Measurements from ENCODE around the gene MYO3B.

The MYO3B gene

DNA sequence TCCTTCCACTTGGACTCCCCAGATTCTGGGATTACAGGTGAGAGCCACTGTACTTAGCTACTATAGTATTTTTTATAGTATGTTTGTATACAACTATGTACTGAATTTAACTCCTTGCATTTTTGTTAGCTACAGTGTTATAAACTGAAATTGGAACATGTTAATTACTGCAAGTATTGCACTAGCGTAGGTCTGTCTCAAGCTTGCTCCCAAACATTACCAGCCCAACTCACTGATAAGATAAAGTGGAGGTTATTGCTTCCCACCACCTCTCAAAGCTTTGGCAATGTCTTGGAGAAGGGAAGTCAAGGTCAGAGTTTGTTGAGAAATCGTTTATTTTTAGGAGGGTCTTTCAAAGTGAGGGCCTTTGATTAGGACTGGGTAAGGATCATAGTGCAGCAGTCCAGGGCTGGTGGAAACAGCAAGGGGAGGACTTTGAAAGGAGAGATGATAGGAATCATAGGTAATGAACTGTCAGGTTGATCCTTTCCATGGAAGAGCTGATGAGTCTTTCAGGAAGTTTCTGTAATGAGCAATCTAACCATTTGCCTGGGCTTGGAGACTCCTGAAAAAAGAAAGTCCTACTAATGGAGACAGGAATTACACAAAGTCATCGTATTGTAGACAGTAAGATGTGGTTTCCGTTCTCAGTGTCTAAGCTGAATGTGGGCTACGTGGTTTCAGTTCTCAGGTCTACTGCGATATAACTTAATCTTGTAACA is 257.1 kb downstream of the MYO3B start:
- H3K4me3 ChIP-seq (ENCODE audit: low read length): no peak overlapping the region
- no peak for DNase-seq (ENCODE audit: low read depth)
- TF ChIP-seq, protein P1, sequence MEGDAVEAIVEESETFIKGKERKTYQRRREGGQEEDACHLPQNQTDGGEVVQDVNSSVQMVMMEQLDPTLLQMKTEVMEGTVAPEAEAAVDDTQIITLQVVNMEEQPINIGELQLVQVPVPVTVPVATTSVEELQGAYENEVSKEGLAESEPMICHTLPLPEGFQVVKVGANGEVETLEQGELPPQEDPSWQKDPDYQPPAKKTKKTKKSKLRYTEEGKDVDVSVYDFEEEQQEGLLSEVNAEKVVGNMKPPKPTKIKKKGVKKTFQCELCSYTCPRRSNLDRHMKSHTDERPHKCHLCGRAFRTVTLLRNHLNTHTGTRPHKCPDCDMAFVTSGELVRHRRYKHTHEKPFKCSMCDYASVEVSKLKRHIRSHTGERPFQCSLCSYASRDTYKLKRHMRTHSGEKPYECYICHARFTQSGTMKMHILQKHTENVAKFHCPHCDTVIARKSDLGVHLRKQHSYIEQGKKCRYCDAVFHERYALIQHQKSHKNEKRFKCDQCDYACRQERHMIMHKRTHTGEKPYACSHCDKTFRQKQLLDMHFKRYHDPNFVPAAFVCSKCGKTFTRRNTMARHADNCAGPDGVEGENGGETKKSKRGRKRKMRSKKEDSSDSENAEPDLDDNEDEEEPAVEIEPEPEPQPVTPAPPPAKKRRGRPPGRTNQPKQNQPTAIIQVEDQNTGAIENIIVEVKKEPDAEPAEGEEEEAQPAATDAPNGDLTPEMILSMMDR (IDR thresholded peaks at IDR 0.05; ENCODE audit: insufficient read depth, low read depth, low read length, missing control alignments): no peak

DNA sequence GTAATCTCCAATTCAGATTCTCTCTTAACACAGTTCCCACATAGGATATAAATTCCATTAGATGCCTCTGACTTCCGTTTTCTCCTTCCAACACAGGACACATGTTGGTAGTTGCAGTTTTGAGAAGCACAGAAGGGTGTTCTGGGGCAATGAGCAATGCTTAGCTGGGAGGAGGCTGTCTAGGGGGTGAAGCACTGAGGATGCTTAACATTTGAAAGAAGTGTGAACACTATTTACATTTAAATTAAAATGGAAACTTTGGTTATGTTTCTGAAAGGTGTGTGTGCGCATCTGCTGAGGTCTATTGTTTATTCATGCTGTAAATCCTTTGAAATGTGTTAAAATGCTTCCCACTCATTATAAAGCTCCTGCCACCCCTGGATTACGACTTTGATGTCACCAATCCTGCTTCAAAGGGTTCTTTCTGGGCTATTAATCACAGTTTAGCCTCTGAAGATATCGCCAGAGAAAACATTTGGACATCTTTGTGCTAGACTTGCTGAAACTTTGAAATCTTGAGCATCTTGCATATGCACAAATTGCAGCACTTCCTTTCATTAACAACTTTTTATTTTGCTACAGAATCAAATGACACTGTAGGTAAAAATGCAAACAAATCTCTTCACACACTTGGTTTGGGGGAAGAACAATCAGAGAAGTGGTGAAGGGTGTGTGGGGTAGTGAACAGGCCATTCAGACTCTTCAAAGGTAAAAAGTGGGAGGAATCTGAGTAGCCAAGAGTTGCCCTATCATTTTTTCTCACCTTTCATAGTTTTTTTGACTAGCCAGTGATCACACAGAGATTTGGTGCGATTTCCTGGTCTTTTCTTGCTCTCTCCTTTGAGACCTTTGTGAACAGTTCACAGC is 258.4 kb downstream of the MYO3B start:
- TF ChIP-seq, protein P1 (IDR thresholded peaks at IDR 0.05; ENCODE audit: insufficient read depth, low read depth, low read length, missing control alignments): no peak
- H3K4me3 ChIP-seq (ENCODE audit: low read length): no peak overlapping the region
- DNase-seq (ENCODE audit: low read depth): no peak

DNA sequence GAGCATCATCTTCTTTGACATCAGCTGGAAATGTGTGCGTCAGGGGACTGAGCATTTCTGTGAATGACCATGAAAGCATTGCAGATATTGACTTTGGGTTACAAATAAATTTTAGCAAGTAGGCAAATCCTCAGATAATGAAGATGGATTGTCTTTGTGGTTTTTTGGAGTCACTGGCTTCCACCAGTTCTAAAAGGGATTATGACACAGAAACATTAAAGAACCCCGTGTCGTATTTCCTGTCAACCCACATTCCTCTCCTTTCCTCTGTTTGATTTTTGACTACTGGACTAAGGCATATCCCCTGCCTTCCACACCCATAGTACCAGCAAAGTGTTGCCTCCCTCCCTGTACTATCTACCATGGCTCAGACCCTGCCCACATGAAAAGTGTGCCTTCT is 268.1 kb downstream of the MYO3B start:
- no peak overlapping the region for H3K4me3 ChIP-seq (ENCODE audit: low read length)
- TF ChIP-seq, protein P1 (IDR thresholded peaks at IDR 0.05; ENCODE audit: insufficient read depth, low read depth, low read length, missing control alignments): no peak
- peak; percentile 40 for DNase-seq (ENCODE audit: low read depth)

DNA sequence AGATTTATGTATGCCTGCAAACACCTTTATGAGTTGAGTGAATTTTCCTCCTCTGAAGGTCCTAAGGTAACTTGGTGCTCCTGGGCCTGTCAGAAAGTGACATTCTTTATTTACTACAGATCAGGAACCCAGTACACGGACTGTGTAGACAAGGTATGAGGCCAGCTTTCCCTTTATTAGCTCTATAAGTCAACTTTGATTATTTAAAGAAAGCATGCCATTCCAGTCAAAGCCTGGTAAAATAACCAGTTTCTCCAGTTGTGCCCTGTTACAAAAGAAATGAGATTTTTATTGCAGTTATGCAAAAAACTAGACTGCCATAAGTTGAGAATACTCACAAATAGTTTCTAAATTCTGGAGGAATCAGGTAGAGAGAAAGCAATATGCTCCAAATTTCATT is 271.1 kb downstream of the MYO3B start:
- DNase-seq (ENCODE audit: low read depth): no peak
- TF ChIP-seq, protein P1 (IDR thresholded peaks at IDR 0.05; ENCODE audit: insufficient read depth, low read depth, low read length, missing control alignments): no peak
- no peak overlapping the region for H3K4me3 ChIP-seq (ENCODE audit: low read length)

DNA sequence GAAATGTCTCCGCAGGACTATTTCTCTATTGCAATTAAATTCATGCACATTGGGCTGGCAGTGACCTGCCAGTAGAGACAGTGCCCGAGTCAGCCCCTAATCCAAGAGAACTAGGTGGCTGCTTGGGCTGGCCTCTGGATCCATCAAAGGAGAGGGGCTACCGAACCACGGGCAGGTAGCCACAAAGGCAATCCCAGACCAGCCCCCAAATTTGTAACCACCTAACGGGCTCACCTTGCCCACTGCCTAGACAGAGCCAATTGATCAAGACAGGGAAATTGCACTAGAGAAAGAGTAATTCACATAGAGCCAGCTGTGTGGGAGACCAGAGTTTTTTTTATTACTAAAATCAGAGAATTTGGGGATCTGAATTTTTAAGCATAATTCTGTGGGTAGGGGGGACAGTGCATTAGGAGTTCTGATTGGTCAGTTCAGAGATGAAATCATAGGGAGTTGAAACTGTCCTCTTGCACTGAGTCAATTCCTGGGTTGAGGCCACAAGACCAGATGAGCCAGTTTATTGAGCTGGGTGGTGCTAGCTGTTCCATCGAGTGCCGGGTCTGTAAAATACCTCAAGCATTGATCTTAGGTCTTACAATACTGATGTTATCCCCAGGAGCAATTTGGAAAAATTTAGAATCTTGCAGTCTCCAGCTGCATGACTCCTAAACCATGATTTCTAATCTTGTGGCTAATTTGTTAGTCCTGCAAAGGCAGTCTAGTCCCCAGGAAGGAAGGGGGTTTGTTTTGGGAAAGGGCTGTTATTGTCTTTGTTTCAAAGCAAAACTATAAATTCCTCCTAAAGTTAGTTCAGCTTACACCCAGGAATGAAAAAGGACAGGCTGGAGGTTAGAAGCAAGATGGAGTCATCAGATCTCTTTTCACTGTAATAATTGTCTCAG is 276.8 kb downstream of the MYO3B start:
- H3K4me3 ChIP-seq (ENCODE audit: low read length): no peak overlapping the region
- DNase-seq (ENCODE audit: low read depth): peak; percentile 63

More for the DNA sequence above, 276.8 kb downstream of the MYO3B start:
- TF ChIP-seq, protein P1 (IDR thresholded peaks at IDR 0.05; ENCODE audit: insufficient read depth, low read depth, low read length, missing control alignments): no peak

Data from epithelial cell of esophagus (primary cell).